Measurements from ENCODE around the gene COG1. TPM values are rescaled to one million over a fixed set of nuclear protein-coding genes. Genes with fewer than 3 reads are reported as not detected.

Gene COG1
- total and polyA plus RNA-seq, 2 of the 8 experiments (the other 6 are each of a cell fraction or from before 2014, with no cell fraction given): 11.0 to 19.5 TPM

DNA sequence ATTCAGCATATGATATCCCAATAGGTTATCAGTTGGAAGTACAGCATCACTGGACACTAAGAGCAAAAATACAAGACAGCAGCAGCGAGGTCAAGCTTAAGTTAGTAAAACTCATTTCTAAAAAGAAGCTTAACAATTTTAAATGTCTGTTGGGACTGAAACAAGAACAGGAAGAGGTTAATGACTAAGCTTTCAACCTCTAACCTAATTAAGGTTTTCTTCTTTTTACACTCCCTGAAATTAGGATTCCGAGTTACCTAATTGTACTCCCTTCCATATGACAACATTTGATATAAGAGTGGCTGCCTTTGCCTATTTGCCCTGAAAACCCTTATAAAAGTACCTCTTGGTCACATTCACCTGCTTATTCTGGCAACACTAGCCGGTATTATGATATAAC, 34.5 kb downstream of the COG1 start (continued):
- TF ChIP-seq, protein P1, sequence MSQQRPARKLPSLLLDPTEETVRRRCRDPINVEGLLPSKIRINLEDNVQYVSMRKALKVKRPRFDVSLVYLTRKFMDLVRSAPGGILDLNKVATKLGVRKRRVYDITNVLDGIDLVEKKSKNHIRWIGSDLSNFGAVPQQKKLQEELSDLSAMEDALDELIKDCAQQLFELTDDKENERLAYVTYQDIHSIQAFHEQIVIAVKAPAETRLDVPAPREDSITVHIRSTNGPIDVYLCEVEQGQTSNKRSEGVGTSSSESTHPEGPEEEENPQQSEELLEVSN (IDR thresholded peaks at IDR 0.05): no peak
- no peak for TF ChIP-seq PHF8 (conservative IDR thresholded peaks at IDR 0.05; ENCODE audit: low read depth, low read length)
- TF ChIP-seq SAP30 (IDR thresholded peaks at IDR 0.05; ENCODE audit: insufficient read depth, insufficient replicate concordance, low read length): no peak
- TF ChIP-seq TAF7 (optimal IDR thresholded peaks at IDR 0.05; ENCODE audit: borderline replicate concordance, low read depth, low read length): no peak
- TF ChIP-seq POU5F1 (IDR thresholded peaks at IDR 0.05; ENCODE audit: low read depth, low read length): no peak
- TF ChIP-seq, protein P2, sequence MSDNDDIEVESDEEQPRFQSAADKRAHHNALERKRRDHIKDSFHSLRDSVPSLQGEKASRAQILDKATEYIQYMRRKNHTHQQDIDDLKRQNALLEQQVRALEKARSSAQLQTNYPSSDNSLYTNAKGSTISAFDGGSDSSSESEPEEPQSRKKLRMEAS (IDR thresholded peaks at IDR 0.05): no peak
